ENCODE results near the gene SIL1.

SIL1 gene

DNA sequence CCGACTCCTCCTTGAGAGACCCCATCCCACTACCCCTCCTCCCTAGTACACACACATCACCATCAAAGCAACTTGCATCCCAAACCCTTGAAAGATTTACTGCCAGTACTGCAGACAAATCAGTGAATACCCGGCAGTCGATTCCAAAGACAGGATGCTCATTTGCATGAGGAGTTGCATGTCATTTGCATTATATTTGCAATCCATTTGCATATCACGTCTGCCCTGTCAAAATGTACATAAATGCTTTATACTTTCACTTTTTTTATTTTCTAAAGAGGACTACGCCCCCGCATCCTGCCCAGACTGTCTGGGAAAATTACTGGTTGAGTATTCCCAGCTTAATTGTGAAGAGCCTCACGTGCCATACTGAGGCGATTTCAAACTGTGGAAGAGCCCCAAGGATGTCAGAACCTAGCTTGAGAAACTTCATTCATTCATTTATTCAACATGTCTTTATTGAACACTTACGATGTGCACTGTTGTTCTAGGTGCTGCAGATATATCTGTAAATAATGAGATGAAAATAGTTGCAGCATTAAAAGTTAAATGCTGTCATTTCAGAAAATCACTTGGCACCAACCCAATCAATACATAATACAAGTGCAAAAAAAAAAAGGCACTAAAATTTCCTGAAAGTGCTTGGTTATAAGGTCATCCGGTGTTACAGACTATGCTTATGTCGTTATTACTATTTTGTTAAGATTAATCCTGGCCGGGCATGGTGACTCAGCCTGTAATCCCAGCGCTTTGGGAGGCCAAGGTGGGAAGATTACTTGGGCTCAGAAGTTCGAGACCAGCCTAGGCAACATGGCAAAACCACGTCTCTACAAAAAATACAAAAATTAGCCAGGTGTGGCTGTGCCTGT, 17.2 kb upstream of the SIL1 start:
- TF ChIP-seq POLR2A (IDR thresholded peaks at IDR 0.05; ENCODE audit: low read depth, low read length) (no peak), TAF1 (IDR thresholded peaks at IDR 0.05; ENCODE audit: borderline replicate concordance, low read depth, low read length) (no peak), POLR2AphosphoS5 (IDR thresholded peaks at IDR 0.05; ENCODE audit: low read depth, low read length) (no peak)
- DNase-seq (ENCODE audit: insufficient read length) (no peak), FAIRE-seq (no peak)

DNA sequence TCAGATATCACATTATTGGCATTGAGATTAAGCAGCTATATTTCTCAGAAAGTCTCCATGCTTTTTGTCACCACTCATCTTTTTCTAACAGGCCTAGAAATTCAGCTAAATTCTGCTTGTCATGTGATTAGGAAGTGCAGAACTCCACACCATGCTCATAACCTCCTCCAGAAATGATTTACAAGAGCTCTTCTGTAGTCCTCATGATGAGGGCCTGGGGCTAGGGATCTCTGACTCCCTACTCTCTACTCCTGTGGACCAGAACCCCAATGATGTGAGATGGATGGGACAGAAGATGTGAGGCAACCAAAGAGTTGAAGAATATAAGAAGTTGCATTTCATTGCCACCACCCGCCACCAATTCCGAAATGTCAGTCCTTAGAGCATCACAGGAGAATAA, 16.5 kb upstream of the SIL1 start:
- DNase-seq (ENCODE audit: insufficient read length) = no peak
- TF ChIP-seq TAF1 (IDR thresholded peaks at IDR 0.05; ENCODE audit: borderline replicate concordance, low read depth, low read length) (no peak), POLR2A (IDR thresholded peaks at IDR 0.05; ENCODE audit: low read depth, low read length) (no peak), POLR2AphosphoS5 (IDR thresholded peaks at IDR 0.05; ENCODE audit: low read depth, low read length) (no peak)
- FAIRE-seq = no peak

DNA sequence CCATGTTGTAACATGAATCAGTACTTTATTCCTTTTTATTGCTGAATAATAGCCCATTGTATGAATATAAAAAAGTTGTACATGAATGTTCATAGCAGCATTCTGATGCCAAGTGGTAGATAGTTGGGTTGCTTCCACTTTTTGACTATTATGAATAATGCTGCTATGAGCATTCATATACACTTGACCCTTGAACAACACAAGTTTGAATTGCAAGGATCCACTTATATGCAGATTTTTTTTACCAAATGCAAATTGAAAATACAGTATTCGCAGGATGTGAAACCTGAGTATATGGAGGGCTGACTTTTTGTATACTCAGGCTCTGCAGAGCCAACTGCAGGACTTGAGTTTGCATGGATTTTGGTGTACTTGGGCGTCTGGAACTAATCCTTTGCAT, 14.7 kb upstream of the SIL1 start:
- no peak for FAIRE-seq
- TF ChIP-seq POLR2AphosphoS5 (IDR thresholded peaks at IDR 0.05; ENCODE audit: low read depth, low read length) (no peak), TAF1 (IDR thresholded peaks at IDR 0.05; ENCODE audit: borderline replicate concordance, low read depth, low read length) (no peak)
- DNase-seq (ENCODE audit: insufficient read length) = no peak

DNA sequence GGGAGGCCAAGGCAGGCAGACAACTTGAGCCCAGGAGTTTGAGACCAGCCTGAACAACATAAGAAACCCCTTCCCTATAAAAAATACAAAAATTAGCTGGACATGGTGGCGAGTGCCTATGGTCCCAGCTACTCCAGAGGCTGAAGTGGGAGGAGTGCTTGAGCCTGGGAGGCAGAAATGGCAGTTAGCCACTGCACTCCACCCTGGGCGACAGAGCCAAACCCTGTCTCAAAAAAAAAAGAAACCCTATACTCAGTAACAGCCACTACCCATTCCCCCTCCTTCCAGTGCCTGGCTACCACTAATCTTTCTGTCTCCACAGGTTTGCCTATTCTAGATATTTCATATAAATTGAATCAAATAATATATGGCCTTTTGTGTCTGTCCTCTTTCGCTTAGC, 14.3 kb upstream of the SIL1 start:
- TF ChIP-seq TAF1 (IDR thresholded peaks at IDR 0.05; ENCODE audit: borderline replicate concordance, low read depth, low read length) = no peak
- no peak for TF ChIP-seq POLR2AphosphoS5 (IDR thresholded peaks at IDR 0.05; ENCODE audit: low read depth, low read length)
- TF ChIP-seq POLR2A (IDR thresholded peaks at IDR 0.05; ENCODE audit: low read depth, low read length) = no peak
- FAIRE-seq = no peak
- DNase-seq (ENCODE audit: insufficient read length) = no peak

DNA sequence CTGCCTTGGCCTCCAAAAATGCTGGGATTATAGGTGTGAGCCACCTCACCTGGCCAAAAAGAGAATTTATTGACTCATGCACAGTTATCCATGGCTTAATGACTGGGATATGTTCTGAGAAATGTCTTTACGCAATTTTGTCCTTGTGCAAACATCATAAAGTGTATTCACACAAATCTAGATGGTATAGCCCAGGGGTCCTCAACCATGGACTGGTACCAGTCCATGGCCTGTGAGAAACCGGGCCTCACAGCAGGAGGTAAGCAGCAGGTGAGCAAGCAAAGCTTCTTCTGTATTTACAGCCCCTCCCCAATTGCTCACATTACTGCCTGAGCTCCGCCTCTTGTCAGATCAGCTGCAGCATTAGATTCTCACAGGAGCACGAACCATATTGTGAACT, 12.4 kb upstream of the SIL1 start:
- FAIRE-seq (no peak), DNase-seq (ENCODE audit: insufficient read length) (no peak)
- TF ChIP-seq TAF1 (IDR thresholded peaks at IDR 0.05; ENCODE audit: borderline replicate concordance, low read depth, low read length) (no peak), POLR2AphosphoS5 (IDR thresholded peaks at IDR 0.05; ENCODE audit: low read depth, low read length) (no peak), POLR2A (IDR thresholded peaks at IDR 0.05; ENCODE audit: low read depth, low read length) (no peak)

DNA sequence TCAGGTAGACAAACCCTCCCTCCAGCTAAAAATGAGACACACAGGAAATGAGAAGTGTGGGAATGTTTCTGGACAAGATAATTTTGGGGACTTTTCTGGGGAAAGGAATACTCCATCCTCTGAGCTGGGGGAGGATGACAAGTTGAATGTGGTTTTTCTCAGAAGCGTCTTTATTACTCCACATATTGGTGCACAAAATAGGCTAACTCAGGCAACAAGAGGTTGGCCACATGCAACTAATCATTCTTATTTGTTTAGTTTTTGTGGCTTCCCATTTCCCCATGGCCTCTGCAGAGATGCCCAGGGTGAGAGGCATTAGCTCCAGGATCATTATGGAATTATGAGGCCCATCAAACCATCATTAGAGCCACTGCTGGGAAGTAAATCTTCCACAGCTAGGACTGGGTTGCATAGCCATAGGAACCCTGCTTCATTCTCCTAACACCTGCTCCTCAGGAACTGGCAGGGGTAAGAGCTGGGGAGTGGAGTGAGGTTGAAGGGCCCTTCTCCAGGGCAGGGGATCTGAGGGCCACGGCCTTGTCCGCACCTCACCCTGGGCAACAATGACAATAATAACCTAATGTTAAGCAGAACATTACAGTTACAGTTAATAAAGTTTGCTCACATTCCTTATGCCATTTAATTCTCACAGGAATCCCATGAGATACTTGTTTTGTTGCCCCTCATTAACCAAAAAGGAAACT, 9.3 kb upstream of the SIL1 start:
- FAIRE-seq (no peak), DNase-seq (ENCODE audit: insufficient read length) (no peak)
- TF ChIP-seq TAF1 (IDR thresholded peaks at IDR 0.05; ENCODE audit: borderline replicate concordance, low read depth, low read length) (no peak), POLR2A (IDR thresholded peaks at IDR 0.05; ENCODE audit: low read depth, low read length) (no peak), POLR2AphosphoS5 (IDR thresholded peaks at IDR 0.05; ENCODE audit: low read depth, low read length) (no peak)

DNA sequence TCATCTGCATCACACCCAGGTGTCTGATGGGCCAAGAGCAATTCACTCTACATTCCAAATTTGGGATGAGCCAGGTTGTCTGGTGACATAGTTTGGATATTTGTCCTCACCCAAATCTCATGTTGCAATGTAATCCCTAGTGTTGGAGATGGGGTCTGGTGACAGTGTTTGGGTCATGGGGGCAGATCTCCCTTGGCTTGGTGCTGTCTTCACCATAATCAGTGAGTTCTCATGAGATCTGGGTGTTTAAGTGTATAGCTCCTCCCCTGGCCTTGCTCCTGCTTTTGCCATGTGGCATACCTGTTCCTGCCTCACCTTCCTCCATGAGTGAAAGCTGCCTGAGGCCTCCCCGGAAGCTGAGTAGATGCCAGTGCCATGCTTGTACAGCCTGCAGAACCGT, 7.4 kb upstream of the SIL1 start:
- no peak for TF ChIP-seq POLR2A (IDR thresholded peaks at IDR 0.05; ENCODE audit: low read depth, low read length)
- no peak for TF ChIP-seq POLR2AphosphoS5 (IDR thresholded peaks at IDR 0.05; ENCODE audit: low read depth, low read length)
- TF ChIP-seq TAF1 (IDR thresholded peaks at IDR 0.05; ENCODE audit: borderline replicate concordance, low read depth, low read length) = no peak
- DNase-seq (ENCODE audit: insufficient read length) (no peak), FAIRE-seq (no peak)

DNA sequence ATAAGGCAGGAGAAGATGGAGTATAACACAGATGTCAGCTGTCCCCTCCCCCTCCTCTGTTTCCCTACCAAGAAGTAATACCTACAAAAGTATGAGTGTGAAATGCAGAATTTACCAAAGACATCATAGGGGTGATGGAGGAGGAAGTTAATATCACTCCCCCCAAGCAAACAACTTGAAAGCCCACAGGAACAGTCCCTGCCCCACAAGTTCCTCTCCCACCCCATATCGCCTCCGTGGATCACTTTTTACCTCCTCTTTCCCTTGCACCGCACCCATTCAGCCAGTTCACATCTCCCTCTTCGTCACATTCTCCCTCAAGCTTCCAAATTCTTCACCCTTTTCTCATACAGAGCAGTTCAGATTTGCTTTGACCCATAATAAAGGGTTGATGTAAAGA, 7.0 kb upstream of the SIL1 start:
- TF ChIP-seq POLR2A (IDR thresholded peaks at IDR 0.05; ENCODE audit: low read depth, low read length) (no peak), TAF1 (IDR thresholded peaks at IDR 0.05; ENCODE audit: borderline replicate concordance, low read depth, low read length) (no peak), POLR2AphosphoS5 (IDR thresholded peaks at IDR 0.05; ENCODE audit: low read depth, low read length) (no peak)
- FAIRE-seq (no peak), DNase-seq (ENCODE audit: insufficient read length) (no peak)

DNA sequence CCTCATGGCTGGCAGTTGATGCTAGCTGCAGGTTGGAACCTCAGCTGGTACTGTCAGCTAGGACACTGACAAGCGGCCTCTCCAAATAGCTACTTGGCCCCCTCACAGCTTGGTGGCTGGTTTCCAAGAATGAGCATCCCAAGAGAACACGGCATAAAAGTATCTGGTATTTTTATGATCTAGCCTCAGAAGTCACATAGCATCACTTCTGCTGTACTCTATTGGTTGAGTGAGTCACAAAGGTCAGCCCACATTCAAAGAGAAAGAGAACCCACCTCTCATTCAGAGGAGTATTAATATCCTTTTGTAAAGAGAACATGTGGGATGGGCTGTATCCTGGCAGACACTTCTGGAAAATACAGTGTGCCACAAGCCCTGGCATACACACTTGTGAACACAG, 6.0 kb upstream of the SIL1 start:
- no peak for TF ChIP-seq POLR2A (IDR thresholded peaks at IDR 0.05; ENCODE audit: low read depth, low read length)
- FAIRE-seq = no peak
- DNase-seq (ENCODE audit: insufficient read length) = no peak

DNA sequence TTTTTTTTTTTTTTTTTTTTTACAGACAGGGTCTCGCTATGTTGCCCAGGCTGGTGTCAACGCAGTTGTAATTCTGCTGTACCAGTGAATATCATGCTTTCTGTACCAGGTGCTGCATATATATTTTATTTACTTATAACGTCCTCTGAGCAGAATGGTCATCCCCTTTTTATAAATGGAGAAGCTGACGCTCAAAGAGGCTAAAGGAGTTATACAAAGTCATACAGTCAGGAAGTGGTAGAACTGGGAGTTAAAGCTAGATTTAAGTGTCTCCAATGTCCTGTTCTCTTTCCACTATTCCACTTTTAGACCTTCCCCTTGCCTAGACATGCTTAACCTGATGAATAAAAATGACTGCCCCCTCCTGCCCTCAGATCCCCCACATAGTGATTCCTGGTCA, 1.2 kb upstream of the SIL1 start:
- FAIRE-seq (no peak), DNase-seq (ENCODE audit: insufficient read length) (no peak)
- TF ChIP-seq TAF1 (IDR thresholded peaks at IDR 0.05; ENCODE audit: borderline replicate concordance, low read depth, low read length) (no peak), POLR2A (IDR thresholded peaks at IDR 0.05; ENCODE audit: low read depth, low read length) (no peak), POLR2AphosphoS5 (IDR thresholded peaks at IDR 0.05; ENCODE audit: low read depth, low read length) (no peak)

DNA sequence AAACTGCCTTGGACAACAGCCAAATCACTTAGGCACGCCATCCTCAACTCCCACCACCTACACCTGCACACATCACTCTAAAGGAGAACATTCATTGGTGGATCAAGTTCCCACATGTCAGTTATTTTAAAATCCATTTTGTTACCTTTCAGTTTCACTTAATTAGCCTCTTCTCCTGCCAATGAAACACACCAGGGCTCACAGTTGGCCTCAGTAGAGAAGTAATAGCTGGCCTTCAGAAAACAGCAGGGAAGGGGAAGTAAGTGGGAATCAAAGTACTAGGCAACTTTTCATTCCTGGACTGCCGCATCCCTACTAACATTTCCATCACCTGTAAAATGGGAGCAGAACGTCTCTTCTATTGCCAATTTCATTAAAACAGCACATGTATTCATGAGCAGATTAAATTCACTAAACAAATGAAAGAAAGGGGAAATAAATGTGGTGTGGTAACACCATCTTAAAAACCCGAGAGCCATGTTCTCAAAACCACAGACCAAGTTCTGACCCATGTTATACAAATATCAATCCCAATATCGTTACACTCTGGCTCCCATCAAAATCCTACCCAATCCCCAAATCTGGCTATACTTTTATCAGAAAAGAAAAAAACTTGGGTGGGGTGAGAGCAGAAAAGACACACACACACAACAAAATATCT, 1.7 kb downstream of the SIL1 start:
- no peak for DNase-seq (ENCODE audit: insufficient read length)
- no peak for FAIRE-seq
- TF ChIP-seq POLR2AphosphoS5 (IDR thresholded peaks at IDR 0.05; ENCODE audit: low read depth, low read length) (no peak), POLR2A (IDR thresholded peaks at IDR 0.05; ENCODE audit: low read depth, low read length) (no peak), TAF1 (IDR thresholded peaks at IDR 0.05; ENCODE audit: borderline replicate concordance, low read depth, low read length) (no peak)

DNA sequence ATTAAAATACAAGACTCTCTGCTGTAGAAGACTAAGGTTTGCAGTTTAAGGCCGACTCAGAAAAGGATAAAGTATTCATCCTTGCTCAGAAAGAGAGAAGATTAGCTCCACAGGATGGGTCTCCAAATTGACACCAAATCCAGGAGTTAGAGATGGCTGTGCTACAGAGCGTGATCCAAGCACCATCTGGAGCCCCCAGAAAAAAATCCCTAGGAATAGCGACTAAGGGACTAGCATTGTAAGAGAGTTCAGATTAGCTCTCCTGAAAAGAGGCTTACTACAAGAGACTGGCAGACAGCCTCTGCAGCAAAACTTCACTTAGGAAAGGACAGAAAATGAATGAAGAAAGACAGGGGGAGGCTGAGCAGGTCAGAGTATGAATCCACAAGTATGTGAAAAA, 3.7 kb downstream of the SIL1 start:
- FAIRE-seq = no peak
- TF ChIP-seq POLR2A (IDR thresholded peaks at IDR 0.05; ENCODE audit: low read depth, low read length) = no peak
- TF ChIP-seq POLR2AphosphoS5 (IDR thresholded peaks at IDR 0.05; ENCODE audit: low read depth, low read length) = no peak
- TF ChIP-seq TAF1 (IDR thresholded peaks at IDR 0.05; ENCODE audit: borderline replicate concordance, low read depth, low read length) = no peak
- no peak for DNase-seq (ENCODE audit: insufficient read length)
